G401.6 (cell line): ENCODE data around the gene PSTPIP1.

ENCODE experiments used
- FAIRE-seq: peaks from 2 replicates; lab custom pipeline; 2012; peaks lifted over from hg19 to GRCh38; lab: Jason Lieb, UNC

Gene PSTPIP1

GRCh38 chr15:77071305-77072223 lies 76.6 kb downstream of the PSTPIP1 start:
- FAIRE-seq: no peak

DNA sequence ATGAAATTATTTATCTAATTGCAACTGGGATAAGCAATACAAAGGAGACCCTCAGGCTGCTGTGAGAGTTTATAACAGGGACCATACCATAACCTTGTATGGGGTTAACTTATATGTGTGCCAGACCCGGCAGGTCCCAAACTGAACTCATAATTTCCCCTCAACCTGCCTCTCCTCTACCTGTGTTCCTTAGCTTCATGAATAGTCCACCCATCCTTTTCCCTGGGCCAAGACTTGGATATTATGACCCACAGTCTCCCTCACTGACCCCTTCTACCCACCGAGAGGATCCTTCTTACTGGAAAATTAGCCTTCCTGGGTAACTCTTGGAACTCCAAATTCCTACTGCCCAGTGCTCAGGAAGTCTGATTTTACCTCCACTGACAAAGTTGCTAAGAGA lies 79.4 kb downstream of the PSTPIP1 start:
- FAIRE-seq: no peak

GRCh38 chr15:77075528-77075927 lies 80.6 kb downstream of the PSTPIP1 start:
- FAIRE-seq: no peak

DNA sequence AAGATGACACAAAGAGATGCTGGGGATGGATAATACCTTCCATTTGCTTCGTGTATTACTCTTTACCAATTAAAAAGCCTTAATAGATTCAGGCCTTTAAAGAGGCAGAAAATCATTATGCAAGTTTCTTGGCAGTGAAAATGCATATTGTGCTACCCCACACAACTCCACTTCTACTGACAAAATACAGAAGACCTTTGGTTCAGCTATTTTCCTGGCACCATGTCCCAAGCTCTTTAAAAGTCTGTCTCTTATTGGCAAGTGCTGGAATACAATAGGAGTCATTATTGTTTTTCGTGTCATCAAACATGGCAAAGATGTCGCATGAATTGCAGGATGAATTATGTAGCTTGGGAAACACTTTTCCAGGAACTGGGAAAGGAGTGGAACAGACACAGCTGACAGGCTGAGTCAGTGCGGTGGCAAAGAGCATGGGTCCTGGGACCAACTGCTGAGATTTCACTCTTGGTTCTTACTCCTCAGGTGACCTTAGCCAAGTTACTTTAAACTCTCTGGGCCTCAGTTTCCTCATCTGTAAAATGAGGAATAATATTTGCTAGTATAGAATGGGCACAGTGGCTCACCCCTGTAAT lies 81.5 kb downstream of the PSTPIP1 start:
- FAIRE-seq: no peak

DNA sequence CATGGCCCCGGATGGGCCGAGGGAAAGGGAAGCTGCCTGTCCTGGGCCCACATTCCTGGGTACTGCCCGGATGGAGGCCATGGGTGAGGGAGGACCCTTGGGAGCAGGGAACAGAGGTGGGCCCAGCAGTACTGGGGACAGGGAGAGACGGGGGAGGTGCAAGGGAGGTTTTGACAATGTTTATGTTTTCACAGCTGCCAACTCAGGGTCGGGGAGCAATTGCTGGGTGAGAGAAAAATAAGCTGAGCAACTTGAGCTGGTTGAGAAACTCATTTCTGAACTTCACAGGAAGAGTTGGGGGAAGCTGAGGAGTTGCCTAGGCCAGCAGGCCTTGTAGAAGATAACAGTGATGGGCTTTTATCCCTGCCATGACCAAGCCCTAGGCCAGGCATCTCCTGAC lies 87.0 kb downstream of the PSTPIP1 start:
- no peak for FAIRE-seq

GRCh38 chr15:77083381-77084160 lies 88.6 kb downstream of the PSTPIP1 start:
- FAIRE-seq: no peak

DNA sequence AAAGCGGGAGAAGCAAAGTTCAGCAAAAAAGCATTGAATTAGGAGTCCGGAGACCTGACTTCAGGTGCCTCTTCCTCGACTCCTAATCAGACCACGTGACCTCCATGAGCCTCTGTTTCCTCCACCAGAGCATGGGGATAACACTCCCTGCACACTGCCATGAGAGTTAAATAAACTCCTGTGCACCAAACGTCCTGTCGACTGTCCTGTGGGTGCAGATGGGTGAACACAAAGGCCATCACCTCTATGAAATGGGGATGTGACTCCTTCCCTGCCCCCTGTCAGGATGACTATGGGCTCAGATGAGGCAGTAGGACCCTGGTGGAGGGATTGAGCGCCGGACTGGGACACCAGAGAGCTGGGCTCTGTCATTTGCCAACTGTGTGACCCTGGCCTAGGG lies 89.5 kb downstream of the PSTPIP1 start:
- no peak for FAIRE-seq

DNA sequence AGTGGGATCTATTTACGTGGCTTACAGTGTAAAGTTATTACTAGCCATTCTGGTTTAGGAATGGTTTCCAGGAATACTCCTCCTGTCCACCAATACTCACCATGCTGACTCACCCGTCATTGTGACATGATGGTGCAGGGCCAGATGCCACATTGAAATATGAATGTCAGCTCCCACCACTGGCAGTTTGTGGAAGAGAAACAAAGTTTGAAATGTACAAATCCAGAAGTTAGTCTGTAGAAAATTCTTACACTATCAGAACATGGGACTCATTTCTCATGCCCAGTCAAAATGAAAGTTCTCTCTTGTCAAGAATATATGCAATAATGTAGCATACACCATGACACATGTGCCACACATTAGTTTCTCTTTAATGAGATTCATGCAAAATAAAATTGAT lies 90.4 kb downstream of the PSTPIP1 start:
- FAIRE-seq: no peak
